ENCODE results near the gene EXOC6B. TPM values are rescaled to one million over a fixed set of nuclear protein-coding genes. Genes with fewer than 3 reads are reported as not detected.
"Not testable (repeated sequence)": the region's sequence is repeated elsewhere in the genome, so short reads cannot be mapped to it uniquely, and the experiment has no call there.

Gene EXOC6B
- total RNA-seq, 1 donor from 2014 or later = 31.6 TPM

- no peak for ATAC-seq
Observed at GRCh38 chr2:72425996-72426395, 399.8 kb downstream of the EXOC6B start.

- ATAC-seq = no peak
Observed at GRCh38 chr2:72423756-72424155, 402.1 kb downstream of the EXOC6B start.

GRCh38 chr2:72421771-72422379, 404.0 kb downstream of the EXOC6B start:
- not testable (repeated sequence) for ATAC-seq

GRCh38 chr2:72415781-72416475, 409.9 kb downstream of the EXOC6B start:
- no peak for ATAC-seq

GRCh38 chr2:72415241-72415661, 410.6 kb downstream of the EXOC6B start:
- ATAC-seq = no peak

GRCh38 chr2:72414137-72414760, 411.6 kb downstream of the EXOC6B start:
- ATAC-seq = no peak

GRCh38 chr2:72413716-72414115, 412.1 kb downstream of the EXOC6B start:
- ATAC-seq = no peak

- ATAC-seq = no peak
Observed at GRCh38 chr2:72412214-72412613, 413.6 kb downstream of the EXOC6B start.

- ATAC-seq = no peak
Observed at GRCh38 chr2:72399879-72400278, 426.0 kb downstream of the EXOC6B start.

GRCh38 chr2:72395096-72395495, 430.7 kb downstream of the EXOC6B start:
- no peak for ATAC-seq

- ATAC-seq = no peak
Observed at GRCh38 chr2:72394541-72395070, 431.2 kb downstream of the EXOC6B start.

- no peak for ATAC-seq
Observed at GRCh38 chr2:72389447-72389846, 436.4 kb downstream of the EXOC6B start.

GRCh38 chr2:72388263-72388662, 437.6 kb downstream of the EXOC6B start:
- no peak for ATAC-seq

GRCh38 chr2:72386288-72386687, 439.5 kb downstream of the EXOC6B start:
- no peak for ATAC-seq

- no peak for ATAC-seq
Observed at GRCh38 chr2:72378753-72379348, 447.0 kb downstream of the EXOC6B start.

- ATAC-seq = peak; percentile 100
Observed at GRCh38 chr2:72367530-72368225, 458.2 kb downstream of the EXOC6B start.

GRCh38 chr2:72363406-72363805, 462.4 kb downstream of the EXOC6B start:
- no peak for ATAC-seq

GRCh38 chr2:72362733-72363132, 463.1 kb downstream of the EXOC6B start:
- ATAC-seq = no peak

GRCh38 chr2:72361521-72361920, 464.3 kb downstream of the EXOC6B start:
- no peak for ATAC-seq

GRCh38 chr2:72361042-72361441, 464.8 kb downstream of the EXOC6B start:
- ATAC-seq = no peak

- ATAC-seq = peak; percentile 94
Observed at GRCh38 chr2:72350852-72351251, 475.0 kb downstream of the EXOC6B start.

GRCh38 chr2:72349016-72349415, 476.8 kb downstream of the EXOC6B start:
- ATAC-seq = no peak

GRCh38 chr2:72347081-72347480, 478.8 kb downstream of the EXOC6B start:
- ATAC-seq = no peak

Measured in esophagus mucosa (tissue), 1 donor.